SK-N-SH treated with all-trans-retinoic acid at 6 μM for 48 hours (cell line): ENCODE measurements around the gene RAB7B.

Experiments
- TCF4 ChIP-seq: fragments of 250-450 bp; sonication (Bioruptor Pico); IDR thresholded peaks from 2 replicates; pipeline ENCODE4 v1.8.0; 2021; ENCODE audit warnings: mild to moderate bottlenecking, moderate library complexity, borderline replicate concordance
- ZNF70 ChIP-seq: fragments of 450-650 bp; formaldehyde crosslinking; IDR thresholded peaks from 2 replicates; pipeline ENCODE4 v1.5.0; 2020; ENCODE audit warnings: mild to moderate bottlenecking, moderate library complexity

- TF ChIP-seq TCF4 (CRISPR knock-in tag) = no peak
- TF ChIP-seq ZNF70 (CRISPR knock-in tag) = no peak
Measured at GRCh38 chr1:205976708-205977401, 26.3 kb downstream of the RAB7B start.
